Loucy (cell line): ENCODE measurements around the gene PLD5.

Source experiments
- H2AFZ ChIP-seq: fragments of 200-600 bp; sonication (generic); 2 replicates; pipeline ENCODE4 v1.6.0; 2016; ENCODE audit warnings: antibody characterized with exemption, mild to moderate bottlenecking, low read length, moderate library complexity
- H3F3A ChIP-seq: fragments of 200-600 bp; 2 replicates; pipeline ENCODE4 v1.6.0; 2016; ENCODE audit warnings: antibody characterized with exemption, low read depth, mild to moderate bottlenecking
- H3K27me3 ChIP-seq: fragments of 200-600 bp; sonication (generic); 2 replicates; pipeline ENCODE4 v1.6.1; 2014; ENCODE audit warnings: low read length, mild to moderate bottlenecking; ENCODE audit not compliant: insufficient read depth, poor library complexity, severe bottlenecking
- H3K36me3 ChIP-seq: fragments of 200-600 bp; sonication (generic); 2 replicates; pipeline ENCODE4 v1.6.1; 2016; ENCODE audit warnings: low read length; ENCODE audit not compliant: insufficient read depth
- H3K4me1 ChIP-seq: fragments of 200-600 bp; sonication (generic); 2 replicates; pipeline ENCODE4 v1.5.1; 2014; ENCODE audit warnings: low read length, mild to moderate bottlenecking; ENCODE audit not compliant: insufficient read depth, poor library complexity, severe bottlenecking
- H3K4me2 ChIP-seq: fragments of 200-600 bp; sonication (generic); 2 replicates; pipeline ENCODE4 v1.6.0; 2014; ENCODE audit warnings: antibody characterized with exemption, low read length, low read depth, mild to moderate bottlenecking; ENCODE audit not compliant: poor library complexity, severe bottlenecking
- H3K4me3 ChIP-seq: fragments of 200-600 bp; sonication (generic); 2 replicates; pipeline ENCODE4 v1.5.1; 2014; ENCODE audit warnings: low read length, mild to moderate bottlenecking, mixed read lengths; ENCODE audit not compliant: poor library complexity, severe bottlenecking
- H3K79me2 ChIP-seq: fragments of 200-600 bp; sonication (generic); 2 replicates; pipeline ENCODE4 v1.6.1; 2014; ENCODE audit warnings: low read length; ENCODE audit not compliant: insufficient read depth
- H3K9ac ChIP-seq: fragments of 200-600 bp; sonication (generic); 2 replicates; pipeline ENCODE4 v1.6.0; 2014; ENCODE audit warnings: mild to moderate bottlenecking, low read depth, low read length, moderate library complexity; ENCODE audit not compliant: poor library complexity, severe bottlenecking
- H3K9me2 ChIP-seq: fragments of 200-600 bp; sonication (generic); replicated peaks from 2 replicates; pipeline ENCODE4 v1.6.1; 2016; ENCODE audit warnings: low read depth, low read length, mixed read lengths
- H3K9me3 ChIP-seq: fragments of 200-600 bp; sonication (generic); 2 replicates; pipeline ENCODE4 v1.6.1; 2014; ENCODE audit warnings: mild to moderate bottlenecking, antibody characterized with exemption, low read length, low read depth; ENCODE audit not compliant: insufficient read depth
- H4K20me1 ChIP-seq: fragments of 200-600 bp; sonication (generic); 2 replicates; pipeline ENCODE4 v1.6.0; 2014; ENCODE audit warnings: antibody characterized with exemption, low read length, mild to moderate bottlenecking; ENCODE audit not compliant: insufficient read depth, poor library complexity, severe bottlenecking
- EZH2phosphoT487 ChIP-seq: fragments of 200-600 bp; IDR thresholded peaks from 2 replicates; pipeline ENCODE4 v1.6.1; 2018; ENCODE audit warnings: antibody characterized with exemption, mild to moderate bottlenecking, moderate library complexity, borderline replicate concordance
- TF ChIP-seq, protein P1 (sequence below): fragments of 200-600 bp; sonication (generic); conservative IDR thresholded peaks from 2 replicates; pipeline ENCODE4 v1.5.1; 2014; ENCODE audit warnings: mild to moderate bottlenecking, antibody characterized with exemption, low read length

Gene PLD5

GRCh38 chr1:242525360-242525722 lies 844 bp upstream of the PLD5 start:
- Histone ChIP-seq H3K9ac (no peak overlapping the region), H3K36me3 (no peaks in the 10 kb centered on the region), H3K4me2 (no peak overlapping the region), H3K4me3 (no peak overlapping the region), H3K9me2 (no peaks in the 10 kb centered on the region), H3K9me3 (no peaks in the 10 kb centered on the region), H3K4me1 (no peaks in the 10 kb centered on the region), H2AFZ (no peak overlapping the region), H3K27me3 (no peaks in the 10 kb centered on the region), H3K79me2 (no peaks in the 10 kb centered on the region), H4K20me1 (no peaks in the 10 kb centered on the region), H3F3A (no peaks in the 10 kb centered on the region)
- no peak for TF ChIP-seq EZH2phosphoT487
- TF ChIP-seq, protein P1, sequence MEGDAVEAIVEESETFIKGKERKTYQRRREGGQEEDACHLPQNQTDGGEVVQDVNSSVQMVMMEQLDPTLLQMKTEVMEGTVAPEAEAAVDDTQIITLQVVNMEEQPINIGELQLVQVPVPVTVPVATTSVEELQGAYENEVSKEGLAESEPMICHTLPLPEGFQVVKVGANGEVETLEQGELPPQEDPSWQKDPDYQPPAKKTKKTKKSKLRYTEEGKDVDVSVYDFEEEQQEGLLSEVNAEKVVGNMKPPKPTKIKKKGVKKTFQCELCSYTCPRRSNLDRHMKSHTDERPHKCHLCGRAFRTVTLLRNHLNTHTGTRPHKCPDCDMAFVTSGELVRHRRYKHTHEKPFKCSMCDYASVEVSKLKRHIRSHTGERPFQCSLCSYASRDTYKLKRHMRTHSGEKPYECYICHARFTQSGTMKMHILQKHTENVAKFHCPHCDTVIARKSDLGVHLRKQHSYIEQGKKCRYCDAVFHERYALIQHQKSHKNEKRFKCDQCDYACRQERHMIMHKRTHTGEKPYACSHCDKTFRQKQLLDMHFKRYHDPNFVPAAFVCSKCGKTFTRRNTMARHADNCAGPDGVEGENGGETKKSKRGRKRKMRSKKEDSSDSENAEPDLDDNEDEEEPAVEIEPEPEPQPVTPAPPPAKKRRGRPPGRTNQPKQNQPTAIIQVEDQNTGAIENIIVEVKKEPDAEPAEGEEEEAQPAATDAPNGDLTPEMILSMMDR: no peak

GRCh38 chr1:242523719-242524570 lies 552 bp downstream of the PLD5 start:
- Histone ChIP-seq H3F3A (no peaks in the 10 kb centered on the region), H3K79me2 (no peaks in the 10 kb centered on the region), H3K27me3 (no peaks in the 10 kb centered on the region), H3K9me2 (no peaks in the 10 kb centered on the region), H4K20me1 (no peaks in the 10 kb centered on the region), H3K4me3 (no peak overlapping the region), H3K4me1 (no peaks in the 10 kb centered on the region), H3K9me3 (no peaks in the 10 kb centered on the region), H3K4me2 (no peak overlapping the region), H3K9ac (no peak overlapping the region), H3K36me3 (no peaks in the 10 kb centered on the region), H2AFZ (no peak overlapping the region)
- TF ChIP-seq, protein P1: no peak
- no peak for TF ChIP-seq EZH2phosphoT487

DNA sequence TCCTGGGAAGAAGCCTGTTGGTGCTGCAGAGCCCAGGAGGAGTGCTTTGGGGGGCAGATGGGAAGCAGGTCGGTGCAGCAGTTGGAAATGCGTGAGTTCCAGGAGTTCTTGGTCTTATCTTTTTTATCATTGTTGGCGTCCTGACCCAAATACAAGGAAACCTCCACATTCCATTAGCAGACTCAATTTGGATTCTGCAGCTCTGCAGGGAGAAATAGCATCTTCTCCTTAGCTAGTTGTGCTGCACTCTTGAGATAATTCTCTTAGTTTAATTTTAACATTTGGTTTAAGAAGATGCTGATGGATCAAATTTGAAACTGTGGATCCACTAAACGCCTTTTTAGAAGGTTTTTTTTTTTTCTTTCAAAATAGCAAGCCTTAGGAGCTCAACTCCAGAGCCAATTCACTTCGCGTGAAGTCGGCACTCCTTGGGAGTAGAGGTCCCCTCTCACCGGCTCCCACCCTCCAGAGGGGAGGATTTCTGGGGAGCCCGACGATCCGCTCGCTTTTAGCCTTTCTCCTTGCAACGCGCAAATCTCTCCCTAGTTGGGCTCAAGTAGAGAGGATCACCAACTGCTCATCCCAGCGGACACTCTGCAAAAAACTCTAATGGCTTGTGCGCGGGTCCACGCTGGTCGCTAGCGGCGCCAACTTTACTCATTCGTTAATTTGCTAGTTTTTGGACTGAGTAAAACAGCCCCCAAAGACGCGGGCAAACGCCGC lies 1.3 kb downstream of the PLD5 start:
- H3K27me3 ChIP-seq: no peaks in the 10 kb centered on the region
- no peak overlapping the region for H3K9ac ChIP-seq
- no peaks in the 10 kb centered on the region for H3K79me2 ChIP-seq
- H3F3A ChIP-seq: no peaks in the 10 kb centered on the region
- no peaks in the 10 kb centered on the region for H3K4me1 ChIP-seq
- H3K4me2 ChIP-seq: no peak overlapping the region
- no peaks in the 10 kb centered on the region for H4K20me1 ChIP-seq
- H2AFZ ChIP-seq: no peak overlapping the region
- H3K9me3 ChIP-seq: no peaks in the 10 kb centered on the region
- no peak for TF ChIP-seq EZH2phosphoT487
- TF ChIP-seq, protein P1: no peak
- no peak overlapping the region for H3K4me3 ChIP-seq
- no peaks in the 10 kb centered on the region for H3K36me3 ChIP-seq
- no peaks in the 10 kb centered on the region for H3K9me2 ChIP-seq
